Fibroblast of lung (primary cell): ENCODE results near the gene KCNJ12.
A peak's percentile ranks its signal among the peaks of the same experiment; 100 is the strongest.

Experiments used
- EZH2 ChIP-seq: IDR thresholded peaks from 2 replicates; pipeline ENCODE4 v1.5.1; 2012; ENCODE audit warnings: low read length, control low read depth, mild to moderate bottlenecking; ENCODE audit errors: missing control alignments
- TF ChIP-seq, protein P1 (sequence below), 2 donors: IDR thresholded peaks in 1 of 2; conservative IDR thresholded peaks in 1 of 2; 1 replicate in 1 of 2; 2 replicates in 1 of 2; pipeline ENCODE4 v1.5.1; 2011 to 2012; ENCODE audit warnings: low read length in 2 of 2, control low read depth in 1 of 2, inconsistent platforms in 1 of 2, low read depth in 1 of 2, mild to moderate bottlenecking in 1 of 2

DNA sequence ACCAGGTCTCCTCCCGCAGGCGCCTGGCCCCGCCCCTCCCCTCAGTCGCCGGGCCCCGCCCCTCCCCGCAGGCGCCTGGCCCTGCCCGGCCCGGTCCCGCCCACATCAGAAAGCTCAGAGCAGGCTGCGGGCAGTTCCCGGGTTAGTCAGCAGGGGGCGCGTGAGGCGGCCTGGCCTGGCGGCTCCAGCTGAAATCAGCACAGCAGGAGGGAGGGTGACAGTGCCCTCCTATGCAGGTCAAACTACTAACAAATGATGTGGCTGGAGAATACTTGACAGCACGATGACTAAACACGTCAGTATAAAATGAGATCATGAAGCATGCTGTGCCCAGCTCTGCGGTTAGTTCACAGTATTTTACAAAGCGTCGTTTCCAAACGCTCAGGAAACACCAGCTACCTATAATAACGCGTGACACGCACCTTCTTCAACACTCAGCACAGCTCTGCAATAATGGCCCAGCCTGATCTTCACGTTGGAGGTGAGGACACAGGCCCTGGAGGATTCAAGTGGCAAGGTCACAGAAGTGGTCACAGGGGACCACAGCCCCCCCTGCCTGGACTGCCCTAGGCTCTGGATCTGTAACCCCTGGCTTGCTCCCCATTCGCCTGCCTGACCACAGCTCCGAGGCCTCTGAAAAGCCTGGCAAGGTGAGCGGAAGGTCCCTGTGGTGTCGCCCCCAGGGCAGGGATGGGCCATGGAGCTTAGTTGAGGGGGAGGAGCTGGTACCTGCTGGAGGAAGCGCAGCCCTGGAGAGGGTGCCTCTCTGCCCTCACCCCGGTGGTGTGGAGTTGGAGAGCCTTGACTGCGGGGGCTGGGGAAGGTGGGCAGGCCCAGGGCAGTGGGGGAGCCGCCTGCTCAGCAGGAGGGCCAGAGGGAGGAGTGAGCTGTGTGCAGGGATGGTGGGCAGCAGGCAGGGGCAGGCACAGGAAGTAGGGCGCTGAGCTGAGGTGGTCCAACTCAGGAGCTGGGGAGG, 81.2 kb downstream of the KCNJ12 start:
- TF ChIP-seq, protein P1, sequence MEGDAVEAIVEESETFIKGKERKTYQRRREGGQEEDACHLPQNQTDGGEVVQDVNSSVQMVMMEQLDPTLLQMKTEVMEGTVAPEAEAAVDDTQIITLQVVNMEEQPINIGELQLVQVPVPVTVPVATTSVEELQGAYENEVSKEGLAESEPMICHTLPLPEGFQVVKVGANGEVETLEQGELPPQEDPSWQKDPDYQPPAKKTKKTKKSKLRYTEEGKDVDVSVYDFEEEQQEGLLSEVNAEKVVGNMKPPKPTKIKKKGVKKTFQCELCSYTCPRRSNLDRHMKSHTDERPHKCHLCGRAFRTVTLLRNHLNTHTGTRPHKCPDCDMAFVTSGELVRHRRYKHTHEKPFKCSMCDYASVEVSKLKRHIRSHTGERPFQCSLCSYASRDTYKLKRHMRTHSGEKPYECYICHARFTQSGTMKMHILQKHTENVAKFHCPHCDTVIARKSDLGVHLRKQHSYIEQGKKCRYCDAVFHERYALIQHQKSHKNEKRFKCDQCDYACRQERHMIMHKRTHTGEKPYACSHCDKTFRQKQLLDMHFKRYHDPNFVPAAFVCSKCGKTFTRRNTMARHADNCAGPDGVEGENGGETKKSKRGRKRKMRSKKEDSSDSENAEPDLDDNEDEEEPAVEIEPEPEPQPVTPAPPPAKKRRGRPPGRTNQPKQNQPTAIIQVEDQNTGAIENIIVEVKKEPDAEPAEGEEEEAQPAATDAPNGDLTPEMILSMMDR (conservative IDR thresholded peaks at IDR 0.05 in 1 of 2, IDR thresholded peaks at IDR 0.05 in 1 of 2; ENCODE audit: low read depth in 1 of 2, low read length in 2 of 2), result peak; percentile 80
- TF ChIP-seq EZH2, result no peak
